Stimulated activated CD4-positive, alpha-beta T cell treated with anti-CD3 and anti-CD28 coated beads, Interleukin-15, amount 100 ng/mL, for 1 hour (primary cell): ENCODE results near the gene RNF145.
A peak's percentile ranks its signal among the peaks of the same experiment; 100 is the strongest.
"Not testable (repeated sequence)": the region's sequence is repeated elsewhere in the genome, so short reads cannot be mapped to it uniquely, and the experiment has no call there.

Source experiments
- DNase-seq, 2 donors: peaks; one replicate each; pipeline ENCODE4 v3.0.0-alpha.2; 2020; ENCODE audit warnings: low read depth in 1 of 2, low spot score in 1 of 2

Gene RNF145

GRCh38 chr5:159209438-159210209 is at the start of gene RNF145:
TSS of gene RNF145 (minus strand) at chr5:159209553. CDS start at chr5:159203617, 5,936 bp downstream.
- peak; percentile 89 to 92 for DNase-seq

GRCh38 chr5:159258361-159258760 is 49.0 kb upstream of the RNF145 start:
- no peak for DNase-seq

GRCh38 chr5:159257629-159258283 is 48.4 kb upstream of the RNF145 start:
- DNase-seq, result no peak

- DNase-seq, result no peak
These were observed 47.7 kb upstream of the RNF145 start for GRCh38 chr5:159257007-159257406.

GRCh38 chr5:159252195-159252594 is 42.8 kb upstream of the RNF145 start:
- DNase-seq, result no peak

GRCh38 chr5:159249158-159249557 is 39.8 kb upstream of the RNF145 start:
- no peak for DNase-seq

- DNase-seq, result no peak
These were observed 35.5 kb upstream of the RNF145 start for GRCh38 chr5:159244890-159245289.

GRCh38 chr5:159244163-159244562 is 34.8 kb upstream of the RNF145 start:
- no peak for DNase-seq

GRCh38 chr5:159243385-159243784 is 34.0 kb upstream of the RNF145 start:
- DNase-seq, result no peak

- DNase-seq, result no peak
These were observed 33.3 kb upstream of the RNF145 start for GRCh38 chr5:159242656-159243055.

- no peak for DNase-seq
These were observed 32.7 kb upstream of the RNF145 start for GRCh38 chr5:159241946-159242552.

GRCh38 chr5:159240301-159240870 is 31.0 kb upstream of the RNF145 start:
- no peak for DNase-seq

- not testable (repeated sequence) for DNase-seq
These were observed 26.6 kb upstream of the RNF145 start for GRCh38 chr5:159235871-159236520.

GRCh38 chr5:159231167-159231566 is 21.8 kb upstream of the RNF145 start:
- DNase-seq, result no peak

GRCh38 chr5:159230657-159231056 is 21.3 kb upstream of the RNF145 start:
- no peak for DNase-seq

- DNase-seq, result not testable (repeated sequence)
These were observed 18.7 kb upstream of the RNF145 start for GRCh38 chr5:159228097-159228496.

- DNase-seq, result no peak
These were observed 18.1 kb upstream of the RNF145 start for GRCh38 chr5:159227452-159227851.

- no peak for DNase-seq
These were observed 17.1 kb upstream of the RNF145 start for GRCh38 chr5:159226451-159226850.

- DNase-seq, result no peak
These were observed 15.1 kb upstream of the RNF145 start for GRCh38 chr5:159224471-159224870.

- DNase-seq, result no peak
These were observed 14.1 kb upstream of the RNF145 start for GRCh38 chr5:159223469-159223868.

- DNase-seq, result no peak
These were observed 10.9 kb upstream of the RNF145 start for GRCh38 chr5:159220206-159220605.
